IMR-90 (cell line): ENCODE results near the gene IP6K2. TPM values are rescaled to one million over a fixed set of nuclear protein-coding genes. Genes with fewer than 3 reads are reported as not detected.

Source experiments
- ATAC-seq: fragments of 200-7000 bp; cut with Tn5 transposase; 2 replicates; pipeline ENCODE4 v1.9.1; 2020; ENCODE audit warnings: low read depth, mild to moderate bottlenecking, moderate library complexity
- BruUV-seq: library from RNA; stranded (reverse); fragments of 400-500 nt; replicated peaks from 2 replicates; lab custom pipeline; 2021; lab: Mats Ljungman, UMichigan
- CTCF ChIA-PET: fragments of 300-600 bp; formaldehyde crosslinking; extraction: SDS; loops from one replicate; lab custom pipeline; 2021; ENCODE audit warnings: antibody characterized with exemption; lab: Yijun Ruan, JAX
- POLR2A ChIA-PET: fragments of 300-600 bp; sonication (Branson Sonifier 250); formaldehyde crosslinking; loops from one replicate; lab custom pipeline; 2022; ENCODE audit warnings: antibody characterized with exemption; ENCODE audit not compliant: unreplicated experiment; lab: Charles Lee
- DNase-seq: peaks from one replicate; pipeline ENCODE4 v3.0.0; 2013
- H2AFZ ChIP-seq: replicated peaks from 2 replicates; pipeline ENCODE3; 2013; ENCODE audit warnings: low read length, mild to moderate bottlenecking; ENCODE audit not compliant: poor library complexity
- H2AK5ac ChIP-seq: 2 replicates; pipeline ENCODE4 v1.6.1; 2013; ENCODE audit warnings: low read depth, low read length, inconsistent platforms
- H2AK9ac ChIP-seq: replicated peaks from 2 replicates; pipeline ENCODE3; 2013; ENCODE audit warnings: mild to moderate bottlenecking, low read depth, low read length, moderate library complexity; ENCODE audit not compliant: poor library complexity
- H2BK120ac ChIP-seq: 2 replicates; pipeline ENCODE4 v1.6.1; 2013; ENCODE audit warnings: low read depth, low read length, inconsistent platforms
- H2BK15ac ChIP-seq: 3 replicates; pipeline ENCODE4 v1.6.1; 2013; ENCODE audit warnings: low read depth, low read length, inconsistent platforms
- H2BK20ac ChIP-seq: 2 replicates; pipeline ENCODE4 v1.6.1; 2013; ENCODE audit warnings: low read depth, mild to moderate bottlenecking, inconsistent platforms, low read length, moderate library complexity
- H2BK5ac ChIP-seq: 2 replicates; pipeline ENCODE4 v1.6.1; 2013; ENCODE audit warnings: mild to moderate bottlenecking, low read depth, low read length, inconsistent platforms; ENCODE audit not compliant: poor library complexity, severe bottlenecking
- H3K14ac ChIP-seq: replicated peaks from 2 replicates; pipeline ENCODE4 v1.6.1; 2013; ENCODE audit warnings: low read depth, low read length, inconsistent platforms
- H3K18ac ChIP-seq: 2 replicates; pipeline ENCODE4 v1.6.1; 2013; ENCODE audit warnings: low read depth, low read length, control low read depth
- H3K23ac ChIP-seq: 2 replicates; pipeline ENCODE4 v1.6.1; 2013; ENCODE audit warnings: low read depth, low read length, inconsistent platforms
- H3K27ac ChIP-seq: 2 replicates; pipeline ENCODE4 v1.5.1; 2013; ENCODE audit warnings: mild to moderate bottlenecking, control low read depth, low read length; ENCODE audit not compliant: insufficient read depth
- H3K27me3 ChIP-seq: 2 replicates; pipeline ENCODE4 v1.6.1; 2013; ENCODE audit warnings: low read length; ENCODE audit not compliant: control insufficient read depth, insufficient read depth
- H3K36me3 ChIP-seq: 2 replicates; pipeline ENCODE4 v1.6.1; 2013; ENCODE audit warnings: low read length, mixed read lengths; ENCODE audit not compliant: control insufficient read depth, insufficient read depth
- H3K4ac ChIP-seq: 2 replicates; pipeline ENCODE4 v1.6.1; 2013; ENCODE audit warnings: low read depth, low read length, inconsistent platforms
- H3K4me1 ChIP-seq: 2 replicates; pipeline ENCODE4 v1.6.1; 2013; ENCODE audit warnings: low read length, mixed read lengths; ENCODE audit not compliant: control insufficient read depth, insufficient read depth
- H3K4me2 ChIP-seq: 2 replicates; pipeline ENCODE4 v1.6.1; 2013; ENCODE audit warnings: low read depth, mild to moderate bottlenecking, control low read depth, low read length, moderate library complexity
- H3K4me3 ChIP-seq: 2 replicates; pipeline ENCODE4 v1.5.1; 2013; ENCODE audit warnings: low read depth, mild to moderate bottlenecking, control low read depth, low read length, moderate library complexity; ENCODE audit not compliant: insufficient read depth
- H3K56ac ChIP-seq: 2 replicates; pipeline ENCODE4 v1.6.1; 2013; ENCODE audit warnings: low read length, inconsistent platforms; ENCODE audit not compliant: insufficient read depth; ENCODE audit errors: extremely low read depth
- H3K79me1 ChIP-seq, 2 experiments: 2 replicates each; pipeline ENCODE4 v1.6.1; 2013; ENCODE audit warnings: low read length in 2 of 2, inconsistent platforms in 1 of 2, low read depth in 1 of 2
- H3K9ac ChIP-seq: 2 replicates; pipeline ENCODE4 v1.6.1; 2013; ENCODE audit warnings: low read depth, low read length, control low read depth
- H3K9me1 ChIP-seq: 2 replicates; pipeline ENCODE4 v1.6.1; 2013; ENCODE audit warnings: low read length, inconsistent platforms; ENCODE audit not compliant: insufficient read depth
- H3K9me3 ChIP-seq: 2 replicates; pipeline ENCODE4 v1.6.1; 2013; ENCODE audit warnings: low read length; ENCODE audit not compliant: control insufficient read depth, insufficient read depth
- H4K20me1 ChIP-seq: 2 replicates; pipeline ENCODE4 v1.6.1; 2013; ENCODE audit warnings: low read length, inconsistent platforms; ENCODE audit not compliant: insufficient read depth
- H4K5ac ChIP-seq: 2 replicates; pipeline ENCODE4 v1.6.1; 2013; ENCODE audit warnings: mild to moderate bottlenecking, low read depth, low read length, control low read depth
- H4K8ac ChIP-seq, 2 experiments: 2 replicates each; pipeline ENCODE4 v1.6.1; 2013; ENCODE audit warnings: low read depth in 2 of 2, low read length in 2 of 2, control low read depth in 1 of 2, inconsistent platforms in 1 of 2
- H4K91ac ChIP-seq: 2 replicates; pipeline ENCODE4 v1.6.1; 2013; ENCODE audit warnings: low read depth, low read length, inconsistent platforms; ENCODE audit not compliant: insufficient read depth
- BHLHE40 ChIP-seq: fragments of 150-350 bp; IDR thresholded peaks from 2 replicates; pipeline ENCODE4 v1.6.1; 2016; ENCODE audit warnings: mild to moderate bottlenecking, low read depth, low read length
- RCOR1 ChIP-seq: IDR thresholded peaks from 2 replicates; pipeline ENCODE4 v1.6.1; 2012; ENCODE audit warnings: mild to moderate bottlenecking, low read length, improper control_type of control experiment; ENCODE audit not compliant: insufficient replicate concordance
- WGBS, 2 experiments: methylation state at CpG; one replicate each; pipeline versions ENCODE4 v1.1.5 to v1.1.7; 2013; ENCODE audit warnings: missing lambda C conversion rate in 2 of 2; ENCODE audit not compliant: insufficient read length in 1 of 2; ENCODE audit errors: extremely low coverage in 2 of 2; 5-methylcytosine and 5-hydroxymethylcytosine counted together
- dilution Hi-C: fragments of 300-500 bp; cut with HindIII; formaldehyde crosslinking; loops from one replicate; pipeline ENCODE4 v1.14.3; 2018; ENCODE audit warnings: low sequenced_read_pairs; ENCODE audit not compliant: unreplicated experiment
- in situ Hi-C: fragments of 300-500 bp; cut with MboI; formaldehyde crosslinking; loops from 3 replicates; pipeline ENCODE4 v1.14.3; 2019; ENCODE audit warnings: low sequenced_read_pairs, inconsistent platforms, mixed read lengths
- intact Hi-C: fragments of 100-400 bp; cut with micrococcal nuclease; formaldehyde crosslinking; loops from 2 replicates; pipeline ENCODE4 v1.10.0; 2022
- polyA plus RNA-seq, 3 experiments: library from polyadenylated mRNA; depleted of rRNA; stranded (reverse); fragments of >200 nt; gene quantifications; 2 replicates each; pipeline ENCODE4 v1.2.3, GENCODE V29; 2012; ENCODE audit warnings: low replicate concordance in 1 of 3
- total RNA-seq: library from RNA; depleted of rRNA; stranded (reverse); fragments of >200 nt; gene quantifications from 2 replicates; pipeline ENCODE4 v1.2.3, GENCODE V29; 2012

IP6K2 gene
- total and polyA plus RNA-seq, 2 of the 4 experiments (the other 2 are of a cell fraction) = 73.7 to 169 TPM

DNA sequence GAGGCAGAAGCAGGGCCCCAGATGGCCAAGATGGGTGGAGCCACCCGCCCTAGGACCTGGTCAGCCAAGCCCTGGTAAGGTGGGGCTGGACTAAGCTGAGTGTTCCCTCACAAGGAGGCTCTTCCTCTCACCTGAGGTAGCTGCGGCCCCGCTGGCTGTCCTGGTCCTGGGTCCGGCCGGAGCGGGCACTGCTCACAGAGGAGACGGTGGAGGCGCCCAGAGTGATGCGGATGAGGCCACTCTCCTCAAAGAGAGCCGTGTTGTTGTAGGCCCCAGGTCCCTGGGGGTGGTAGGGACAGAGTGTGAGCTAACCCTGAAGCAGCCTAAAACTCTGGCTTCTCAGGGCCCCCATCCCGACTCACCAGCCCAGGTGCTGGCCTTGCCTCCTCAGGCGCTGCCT lies 74.4 kb downstream of the IP6K2 start:
- Histone ChIP-seq H3K9ac (no peak overlapping the region), H3K27ac (no peak overlapping the region), H4K91ac (no peak overlapping the region), H4K5ac (no peak overlapping the region), H3K4me2 (no peak overlapping the region), H3K4me3 (no peak overlapping the region), H2AFZ (no peak overlapping the region), H3K14ac (no peak overlapping the region), H2BK20ac (no peak overlapping the region), H2BK15ac (no peak overlapping the region), H2AK5ac (no peak overlapping the region), H3K23ac (no peak overlapping the region), H4K8ac (no peak overlapping the region), H3K4me1 (no peaks in the 10 kb centered on the region), H2AK9ac (no peak overlapping the region), H3K79me1 (no peaks in the 10 kb centered on the region; a peak in 1 of 4 replicates), H3K36me3 (peaks cover 4% of the 10 kb centered on the region; the same call in 1 of the 2 replicates), H3K9me3 (no peaks in the 10 kb centered on the region), H3K56ac (no peak overlapping the region), H3K4ac (no peak overlapping the region), H4K20me1 (no peaks in the 10 kb centered on the region; the same call in 1 of the 2 replicates), H2BK120ac (no peak overlapping the region), H3K18ac (no peak overlapping the region), H3K27me3 (no peaks in the 10 kb centered on the region), H3K9me1 (no peaks in the 10 kb centered on the region), H2BK5ac (no peak overlapping the region)
- no TSS peak for BruUV-seq
- no peak for DNase-seq
- dilution Hi-C loops = no loop called here
- TF ChIP-seq BHLHE40 (no peak), RCOR1 (no peak)
- in situ Hi-C loops = no loop called here
- ATAC-seq = no peak
- POLR2A ChIA-PET = no interaction called here
- intact Hi-C loops = no loop called here
- CTCF ChIA-PET = no interaction called here
- WGBS, 2 experiments = 88% methylated on average over 8 of the region's 12 CpGs; no CpG with 5 or more reads in 1 of the 2 experiments
